A673 (cell line): Measurements from ENCODE around the gene UBXN6.

Experiments used
- EZH2 ChIP-seq: fragments of 200-600 bp; sonication (generic); IDR thresholded peaks from 2 replicates; pipeline ENCODE4 v1.6.1; 2017; ENCODE audit warnings: borderline replicate concordance, low read depth, mild to moderate bottlenecking, mixed read lengths, antibody characterized with exemption, low read length; ENCODE audit not compliant: poor library complexity, severe bottlenecking
- TF ChIP-seq, protein P1 (sequence below): fragments of 300-800, 200-600 bp; sonication (generic); conservative IDR thresholded peaks from 2 replicates; pipeline ENCODE4 v1.5.1; 2017; ENCODE audit warnings: low read depth, mild to moderate bottlenecking, antibody characterized with exemption, low read length, moderate library complexity, mixed read lengths

DNA sequence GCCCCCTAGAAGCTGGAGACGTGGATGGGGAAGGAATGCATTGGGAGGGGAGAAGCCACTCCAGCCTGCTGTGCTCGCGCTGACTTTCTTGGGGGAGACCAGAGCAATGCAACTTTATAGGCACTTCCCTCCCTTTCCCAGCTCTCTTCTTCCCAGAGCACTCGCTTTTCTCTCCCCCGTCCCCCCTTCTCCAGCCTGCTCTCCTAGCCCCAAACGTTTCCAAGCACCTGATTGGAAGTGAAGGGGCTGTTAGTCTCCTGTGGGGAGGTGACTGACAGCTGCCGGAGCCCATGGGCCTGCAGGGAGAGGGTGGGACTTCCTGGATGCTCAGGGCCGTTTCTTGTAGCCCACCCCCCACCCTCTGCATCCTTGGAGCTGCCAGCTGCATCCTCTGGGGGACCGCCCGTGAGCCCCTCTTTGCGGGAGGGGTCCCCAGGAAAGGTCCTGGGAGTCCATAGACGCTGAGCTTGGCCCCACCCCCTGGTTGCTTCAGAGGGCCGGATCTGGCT lies 17.0 kb upstream of the UBXN6 start:
- TF ChIP-seq, protein P1, sequence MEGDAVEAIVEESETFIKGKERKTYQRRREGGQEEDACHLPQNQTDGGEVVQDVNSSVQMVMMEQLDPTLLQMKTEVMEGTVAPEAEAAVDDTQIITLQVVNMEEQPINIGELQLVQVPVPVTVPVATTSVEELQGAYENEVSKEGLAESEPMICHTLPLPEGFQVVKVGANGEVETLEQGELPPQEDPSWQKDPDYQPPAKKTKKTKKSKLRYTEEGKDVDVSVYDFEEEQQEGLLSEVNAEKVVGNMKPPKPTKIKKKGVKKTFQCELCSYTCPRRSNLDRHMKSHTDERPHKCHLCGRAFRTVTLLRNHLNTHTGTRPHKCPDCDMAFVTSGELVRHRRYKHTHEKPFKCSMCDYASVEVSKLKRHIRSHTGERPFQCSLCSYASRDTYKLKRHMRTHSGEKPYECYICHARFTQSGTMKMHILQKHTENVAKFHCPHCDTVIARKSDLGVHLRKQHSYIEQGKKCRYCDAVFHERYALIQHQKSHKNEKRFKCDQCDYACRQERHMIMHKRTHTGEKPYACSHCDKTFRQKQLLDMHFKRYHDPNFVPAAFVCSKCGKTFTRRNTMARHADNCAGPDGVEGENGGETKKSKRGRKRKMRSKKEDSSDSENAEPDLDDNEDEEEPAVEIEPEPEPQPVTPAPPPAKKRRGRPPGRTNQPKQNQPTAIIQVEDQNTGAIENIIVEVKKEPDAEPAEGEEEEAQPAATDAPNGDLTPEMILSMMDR = no peak
- no peak for TF ChIP-seq EZH2
